GM18858 (cell line): Measurements from ENCODE around the gene ARHGEF39.

Experiments used
- ATAC-seq: cut with Tn5 transposase; IDR thresholded peaks from one replicate; pipeline ENCODE4 v1.9.1; 2021; ENCODE audit not compliant: unreplicated experiment

Gene ARHGEF39

DNA sequence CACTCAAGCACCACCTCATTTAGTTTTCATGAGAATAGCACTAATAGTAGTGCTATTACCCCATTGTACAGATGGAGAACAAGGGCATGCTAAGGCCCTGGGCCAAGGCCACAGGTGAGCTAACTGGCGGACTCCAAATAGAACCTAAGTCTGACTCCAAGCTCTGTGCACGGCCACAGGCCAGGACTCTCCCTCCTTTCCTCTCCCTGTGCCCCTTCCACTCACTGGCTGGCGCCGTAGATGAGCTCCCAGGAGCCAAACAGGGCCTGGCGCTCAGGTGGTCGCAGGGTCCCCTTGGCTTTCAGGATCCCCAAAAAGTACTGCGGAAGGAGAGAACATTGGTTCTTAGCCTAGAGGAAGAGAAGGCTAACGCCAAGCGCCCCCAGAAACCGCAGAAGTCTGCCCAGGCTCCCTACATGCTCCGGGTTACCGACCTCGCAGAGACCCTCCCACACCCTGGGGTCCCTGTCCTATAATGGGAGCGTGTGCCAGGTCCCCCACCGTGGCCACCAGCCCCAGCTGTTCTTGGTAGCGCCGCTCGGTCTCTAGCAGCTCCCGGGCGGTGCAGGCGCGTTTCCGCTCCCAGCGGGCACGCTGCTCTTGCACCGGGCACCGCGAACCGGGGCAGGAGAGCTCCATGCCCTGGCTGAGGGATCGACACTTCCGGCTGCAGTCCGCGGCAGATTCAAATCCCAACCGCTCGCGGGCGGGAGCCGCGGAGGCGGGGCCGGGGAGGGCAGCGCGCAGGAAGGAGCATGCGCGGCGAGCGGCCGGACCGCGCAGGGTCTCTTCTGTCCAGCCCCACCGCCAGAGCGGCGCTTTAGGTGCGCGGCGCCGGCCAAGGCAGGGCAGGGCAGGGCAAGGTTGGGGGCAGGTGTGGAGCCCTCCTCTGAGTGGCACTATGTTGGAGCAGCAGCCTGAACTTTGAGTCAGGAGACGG lies at the start of gene ARHGEF39:
ARHGEF39 (minus strand) TSS at position 665 of the 940 bp plus-strand sequence; CDS start at position 639, 26 bp downstream.
- peak; percentile 53 for ATAC-seq

GRCh38 chr9:35714123-35714522 lies 49.1 kb upstream of the ARHGEF39 start:
- ATAC-seq: no peak

DNA sequence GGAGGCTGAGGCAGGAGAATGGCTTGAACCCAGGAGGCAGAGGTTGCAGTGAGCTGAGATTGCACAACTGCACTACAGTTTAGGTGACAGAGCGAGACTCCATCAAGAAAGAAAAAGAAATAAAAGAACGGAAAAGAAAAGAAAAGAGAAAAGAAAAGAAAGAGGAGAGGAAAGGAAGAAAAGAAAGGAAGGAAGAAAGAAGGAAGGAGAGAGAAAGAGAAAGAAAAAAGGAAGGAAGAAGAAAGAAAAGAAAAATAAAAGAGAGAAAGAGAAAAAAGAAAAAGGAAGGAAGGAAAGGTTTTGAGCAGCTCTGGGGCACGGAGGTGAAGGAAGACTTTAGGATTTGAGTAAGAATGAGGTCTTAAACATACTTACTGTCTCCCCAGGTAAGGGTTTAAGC lies 48.6 kb upstream of the ARHGEF39 start:
- no peak for ATAC-seq

- no peak for ATAC-seq
Observed at GRCh38 chr9:35712762-35713400, 47.9 kb upstream of the ARHGEF39 start.

- ATAC-seq: no peak
Observed at GRCh38 chr9:35711501-35712428, 46.8 kb upstream of the ARHGEF39 start.

DNA sequence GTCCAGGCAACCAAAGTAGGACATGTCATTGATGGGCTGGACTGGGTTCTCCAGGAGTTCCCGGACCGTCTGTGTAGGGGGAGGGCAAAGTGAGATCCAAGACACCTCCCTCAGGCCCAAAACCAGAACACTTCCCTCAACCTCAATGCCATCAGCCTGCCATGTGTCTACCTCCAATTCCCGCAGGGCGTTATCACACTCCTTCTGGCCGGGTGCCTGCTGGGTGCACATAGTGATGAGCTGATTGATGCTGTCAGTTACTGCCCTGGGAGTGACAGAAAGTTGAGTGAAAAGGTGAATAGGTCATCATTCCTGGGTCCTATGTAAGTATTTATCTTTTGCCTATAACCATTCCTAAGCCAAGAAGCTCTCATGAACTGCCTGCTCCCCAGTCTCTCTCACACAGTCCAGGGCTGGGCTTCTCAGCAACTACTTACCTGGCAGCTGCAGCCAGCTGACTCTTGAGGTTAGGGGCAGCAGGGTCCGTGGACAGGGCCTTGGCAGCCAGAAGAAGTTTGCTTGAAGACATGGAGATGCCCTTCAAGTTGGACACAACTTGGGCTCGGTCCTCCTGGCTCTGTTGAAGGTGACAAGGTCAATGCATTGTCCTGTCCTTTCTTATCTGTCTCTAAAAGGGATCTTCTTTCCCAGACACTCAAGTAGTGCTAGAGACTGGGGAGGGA lies 46.0 kb upstream of the ARHGEF39 start:
- ATAC-seq: no peak

DNA sequence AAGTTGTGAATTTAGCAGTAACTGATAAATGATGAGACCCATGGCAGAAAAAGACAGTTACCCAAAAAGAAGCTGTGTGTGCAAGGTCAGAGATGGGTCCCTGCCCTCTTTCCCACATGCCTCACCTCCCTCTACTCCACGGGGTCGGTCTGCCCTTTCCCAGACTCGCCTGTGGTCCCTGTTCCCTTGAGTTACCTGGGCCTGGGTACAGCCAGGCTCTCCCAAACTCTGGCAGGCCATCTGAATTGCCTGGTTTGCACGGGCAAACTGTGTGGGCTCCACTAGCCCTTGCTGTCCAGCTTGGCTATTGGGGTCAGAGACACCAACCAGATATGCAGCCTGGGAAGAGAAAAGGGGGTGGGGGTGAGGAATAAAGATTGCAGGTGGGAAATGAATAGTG lies 43.2 kb upstream of the ARHGEF39 start:
- no peak for ATAC-seq

DNA sequence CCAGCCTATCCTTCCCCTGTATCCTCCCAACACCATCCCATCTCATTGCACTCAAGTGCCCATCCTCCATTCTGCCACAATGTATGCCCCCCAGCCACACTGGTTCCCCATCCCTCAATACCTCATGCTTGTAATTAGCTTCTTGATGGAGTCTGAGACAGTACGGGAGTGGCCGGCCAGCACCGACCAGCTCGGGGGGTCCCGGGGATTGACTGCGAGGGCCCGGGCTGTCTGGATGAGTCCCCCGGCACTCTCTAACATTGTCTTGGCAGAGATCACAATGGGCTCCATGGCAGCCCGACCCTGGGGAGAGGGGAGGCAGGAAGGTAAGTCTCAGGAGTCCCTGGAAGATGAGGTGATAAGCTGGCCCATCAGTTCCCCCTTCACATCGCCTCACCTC lies 42.0 kb upstream of the ARHGEF39 start:
- ATAC-seq: no peak

DNA sequence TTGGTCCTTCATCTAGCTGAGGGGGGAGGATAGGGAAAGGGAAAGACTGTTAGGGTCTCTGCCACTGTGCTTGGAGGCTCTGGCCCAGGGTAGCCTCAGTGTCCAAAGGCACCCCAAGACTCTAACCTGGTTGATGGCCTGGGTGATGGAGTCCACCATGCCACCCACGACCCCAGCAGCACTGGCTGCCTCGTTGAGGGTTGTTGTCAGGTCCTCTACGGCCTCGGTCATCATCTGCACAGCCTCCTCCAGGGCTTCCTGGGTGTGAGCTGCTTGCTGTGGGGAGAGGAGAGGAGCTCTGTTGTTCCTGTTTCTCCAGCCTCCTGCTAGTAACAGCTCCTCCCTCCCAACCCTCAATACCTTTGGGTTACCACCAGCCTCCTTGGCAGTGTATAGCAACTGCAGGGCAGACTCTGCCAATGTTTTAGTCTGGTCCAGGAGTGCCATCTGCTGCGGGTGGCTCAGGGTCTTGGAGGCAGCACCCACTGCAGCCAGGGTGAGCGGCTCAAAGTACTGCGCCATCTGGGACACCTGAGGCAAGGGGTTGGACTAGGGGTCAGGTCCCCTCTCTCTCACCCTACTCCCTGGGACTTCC lies 40.9 kb upstream of the ARHGEF39 start:
- ATAC-seq: no peak

GRCh38 chr9:35705372-35705771 lies 40.4 kb upstream of the ARHGEF39 start:
- no peak for ATAC-seq

DNA sequence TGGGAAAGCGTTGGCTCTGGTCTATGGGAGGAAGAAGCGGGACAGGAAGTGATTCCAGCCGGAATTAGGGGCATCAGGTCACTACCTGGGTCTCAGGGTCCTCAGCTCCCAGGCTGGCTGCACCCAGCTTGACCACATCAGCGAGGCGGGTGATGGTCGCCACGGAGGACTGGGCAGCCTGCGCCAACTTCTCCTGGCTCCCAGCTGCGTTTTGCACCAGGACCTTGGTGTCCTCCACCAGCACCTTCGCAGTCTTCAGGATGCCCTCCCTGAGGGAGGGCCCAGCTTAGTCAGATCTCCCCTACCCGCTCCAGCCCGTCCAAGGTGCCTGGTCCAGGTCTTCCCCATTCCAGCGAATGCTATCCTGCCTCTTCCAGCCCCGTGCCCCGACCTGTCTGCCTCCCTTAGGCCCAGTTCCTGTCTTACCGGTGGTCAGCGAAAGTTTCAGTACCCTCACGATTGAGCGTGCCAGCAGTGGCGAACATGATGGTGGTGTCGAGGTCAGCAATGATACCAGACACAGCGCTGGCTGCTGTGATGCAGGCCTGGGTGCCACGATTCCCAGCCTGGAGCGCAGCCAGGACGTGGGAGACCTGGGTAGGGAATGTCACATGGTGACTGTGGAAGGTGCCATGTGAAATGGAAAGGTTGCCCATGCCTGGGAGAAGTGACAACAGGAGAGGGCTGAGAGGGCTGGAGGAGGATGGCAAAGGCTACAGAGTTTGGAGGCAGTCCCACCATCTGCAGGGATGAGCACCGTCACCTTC lies 39.1 kb upstream of the ARHGEF39 start:
- no peak for ATAC-seq

DNA sequence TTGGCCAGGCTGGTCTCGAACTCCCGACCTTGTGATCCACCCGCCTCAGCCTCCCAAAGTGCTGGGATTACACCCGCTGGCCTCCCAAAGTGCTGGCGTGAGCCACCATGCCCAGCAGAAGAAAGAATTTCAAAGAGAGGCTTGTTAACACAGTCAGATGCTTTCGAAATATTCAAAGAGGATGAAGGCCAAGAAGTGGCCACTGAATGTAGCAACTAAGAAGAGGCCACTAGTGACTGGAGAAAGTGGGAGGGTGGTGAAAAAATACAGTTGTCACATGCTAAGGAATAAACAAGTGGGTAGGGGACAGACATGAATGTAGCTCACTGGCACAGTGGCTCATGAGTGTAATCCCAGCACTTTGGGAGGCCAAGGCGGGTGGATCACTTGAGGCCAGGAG lies 37.7 kb upstream of the ARHGEF39 start:
- no peak for ATAC-seq

DNA sequence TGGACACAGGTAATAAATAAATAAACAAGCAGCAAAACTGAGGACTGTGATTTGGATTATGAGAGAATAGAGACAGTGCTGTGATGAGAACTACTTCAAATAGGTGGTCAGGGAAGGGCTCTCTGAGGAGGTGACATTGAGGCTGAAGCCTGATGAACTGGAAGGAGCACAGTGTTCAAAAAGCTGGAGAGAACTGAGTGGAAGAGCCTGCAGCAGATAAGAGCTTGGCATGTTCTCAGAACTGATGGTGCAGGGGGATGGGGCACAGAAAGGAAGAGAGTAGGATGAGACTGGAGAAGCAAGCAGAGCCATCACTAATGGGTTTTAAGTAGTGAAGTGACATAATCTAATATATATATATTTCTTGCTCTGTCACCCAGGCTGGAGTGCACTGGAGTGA lies 35.9 kb upstream of the ARHGEF39 start:
- no peak for ATAC-seq

- ATAC-seq: no peak
Observed at GRCh38 chr9:35700031-35700430, 35.0 kb upstream of the ARHGEF39 start.

DNA sequence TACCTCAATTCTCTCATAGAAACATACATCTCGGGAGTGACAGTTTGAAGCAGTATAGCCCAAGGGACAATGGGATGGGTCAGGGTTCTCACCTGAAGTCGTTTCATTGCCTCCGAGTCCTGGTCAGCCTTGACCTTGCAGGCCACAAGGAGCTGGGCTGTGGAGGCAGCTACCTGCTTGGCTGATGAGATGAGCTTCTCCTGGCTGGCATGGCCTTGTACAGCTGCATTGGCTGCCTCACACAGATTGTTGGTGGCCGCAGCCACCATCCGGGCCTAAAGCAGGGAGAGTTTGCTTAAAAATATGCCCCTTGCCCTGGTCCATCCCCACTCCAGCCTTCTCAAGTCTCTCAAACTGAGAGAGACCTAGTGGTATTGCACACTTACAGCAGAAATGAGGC lies 33.2 kb upstream of the ARHGEF39 start:
- ATAC-seq: no peak

GRCh38 chr9:35697486-35697885 lies 32.5 kb upstream of the ARHGEF39 start:
- no peak for ATAC-seq

- peak; percentile 72 for ATAC-seq
Observed at GRCh38 chr9:35696520-35697215, 31.7 kb upstream of the ARHGEF39 start.

GRCh38 chr9:35695943-35696401 lies 31.0 kb upstream of the ARHGEF39 start:
- no peak for ATAC-seq
